HG03064 (cell line): ENCODE results near the gene SAMD4B.

Experiments used
- ATAC-seq: cut with Tn5 transposase; IDR thresholded peaks from one replicate; pipeline ENCODE4 v1.9.1; 2021; ENCODE audit warnings: low read depth; ENCODE audit not compliant: unreplicated experiment

SAMD4B gene

GRCh38 chr19:39417463-39418181, 75.4 kb downstream of the SAMD4B start:
- ATAC-seq, result no peak

DNA sequence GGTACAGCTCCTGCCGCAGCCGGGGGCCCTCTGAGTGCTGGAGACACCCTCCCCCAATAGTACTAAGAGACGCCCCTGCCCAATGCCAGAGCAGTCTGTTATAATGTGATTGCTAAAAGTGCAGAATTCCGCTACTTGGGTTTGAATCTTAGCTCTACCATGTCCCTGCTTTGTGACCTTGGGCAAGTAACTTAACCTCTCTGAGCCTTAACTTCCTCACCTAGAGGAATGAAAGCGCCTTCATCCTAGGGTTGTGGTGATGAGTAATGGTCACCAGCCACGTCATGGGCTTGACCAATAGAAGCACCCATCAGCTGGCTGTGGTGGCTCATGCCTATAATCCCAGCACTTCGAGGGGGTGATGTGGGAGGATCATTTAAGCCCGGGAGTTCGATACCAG, 76.8 kb downstream of the SAMD4B start:
- no peak for ATAC-seq

DNA sequence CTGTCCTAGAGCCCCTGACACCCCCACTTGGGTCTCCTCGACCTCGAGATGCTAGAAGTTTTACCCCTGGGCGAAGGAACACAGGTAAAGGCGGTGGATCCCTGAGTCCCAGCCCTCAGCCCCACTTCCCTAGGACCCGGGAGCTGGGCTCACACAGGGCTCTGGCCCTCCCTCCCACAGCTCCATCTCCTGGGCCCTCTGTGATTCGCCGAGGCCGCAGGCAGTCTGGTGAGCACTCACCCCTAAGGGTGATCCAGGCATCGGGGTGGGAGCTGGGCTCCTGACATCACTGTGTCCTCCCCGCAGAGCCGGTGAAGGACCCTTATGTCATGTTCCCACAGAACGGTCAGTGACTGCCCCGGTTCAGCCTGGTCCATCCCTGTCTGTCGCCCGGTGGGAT, 78.5 kb downstream of the SAMD4B start:
- no peak for ATAC-seq

GRCh38 chr19:39422020-39422419, 79.8 kb downstream of the SAMD4B start:
- ATAC-seq, result no peak

DNA sequence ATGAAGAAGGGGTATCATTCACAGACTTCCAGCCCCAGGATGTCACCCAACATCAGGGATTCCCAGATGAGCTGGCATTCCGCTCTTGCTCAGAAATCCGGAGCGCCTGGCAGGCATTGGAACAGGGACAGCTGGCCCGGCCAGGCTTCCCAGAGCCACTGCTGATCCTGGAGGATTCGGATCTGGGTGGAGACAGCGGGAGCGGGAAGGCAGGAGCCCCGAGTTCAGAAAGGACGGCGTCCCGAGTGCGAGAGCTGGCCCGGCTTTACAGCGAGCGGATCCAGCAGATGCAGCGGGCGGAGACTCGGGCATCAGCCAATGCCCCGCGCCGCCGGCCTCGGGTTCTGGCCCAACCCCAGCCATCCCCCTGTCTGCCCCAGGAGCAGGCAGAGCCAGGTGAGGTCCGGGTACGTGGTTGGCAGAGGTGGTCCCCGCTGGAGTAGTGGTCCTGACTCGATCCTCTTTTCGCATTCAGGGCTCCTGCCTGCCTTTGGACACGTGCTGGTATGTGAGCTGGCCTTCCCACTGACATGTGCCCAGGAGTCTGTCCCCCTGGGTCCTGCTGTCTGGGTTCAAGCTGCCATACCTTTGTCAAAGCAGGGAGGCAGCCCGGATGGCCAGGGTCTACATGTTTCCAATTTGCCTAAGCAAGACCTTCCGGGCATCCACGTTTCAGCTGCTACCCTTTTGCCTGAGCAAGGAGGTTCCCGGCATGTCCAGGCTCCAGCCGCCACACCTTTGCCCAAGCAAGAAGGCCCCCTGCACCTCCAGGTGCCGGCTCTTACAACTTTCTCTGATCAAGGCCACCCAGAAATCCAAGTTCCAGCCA, 81.3 kb downstream of the SAMD4B start:
- ATAC-seq, result no peak

DNA sequence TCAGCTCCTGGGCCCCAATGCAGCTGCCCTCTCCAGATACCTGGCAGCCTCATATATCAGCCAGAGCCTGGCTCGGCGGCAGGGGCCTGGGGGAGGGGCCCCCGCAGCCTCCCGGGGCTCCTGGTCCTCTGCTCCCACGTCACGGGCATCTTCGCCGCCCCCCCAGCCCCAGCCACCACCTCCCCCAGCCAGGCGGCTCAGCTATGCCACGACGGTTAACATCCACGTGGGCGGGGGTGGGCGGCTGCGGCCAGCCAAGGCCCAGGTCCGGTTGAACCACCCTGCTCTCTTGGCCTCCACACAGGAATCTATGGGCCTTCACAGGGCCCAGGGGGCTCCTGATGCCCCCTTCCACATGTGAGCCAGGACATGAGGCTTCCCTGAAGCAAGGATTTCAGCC, 82.7 kb downstream of the SAMD4B start:
- no peak for ATAC-seq

DNA sequence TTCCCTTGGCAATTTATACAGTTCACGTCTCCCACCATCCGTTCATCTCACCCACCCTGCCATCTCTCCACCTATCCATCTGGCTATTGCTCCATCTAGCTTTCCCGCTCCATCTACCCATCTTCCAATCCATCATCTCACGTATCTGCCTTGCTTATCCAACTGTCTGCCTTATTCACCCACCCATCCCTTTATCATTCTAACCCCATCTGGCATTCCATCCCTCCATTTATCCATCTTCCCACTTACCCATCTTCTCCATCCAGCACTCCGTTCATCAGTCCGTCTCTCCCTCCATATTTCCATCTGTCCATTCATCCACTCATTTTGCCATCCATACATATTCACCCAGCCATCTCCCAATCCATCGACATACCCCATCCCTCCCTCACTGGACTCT, 83.5 kb downstream of the SAMD4B start:
- ATAC-seq, result no peak

GRCh38 chr19:39426170-39426569, 83.9 kb downstream of the SAMD4B start:
- ATAC-seq, result no peak

GRCh38 chr19:39427707-39428106, 85.5 kb downstream of the SAMD4B start:
- no peak for ATAC-seq

DNA sequence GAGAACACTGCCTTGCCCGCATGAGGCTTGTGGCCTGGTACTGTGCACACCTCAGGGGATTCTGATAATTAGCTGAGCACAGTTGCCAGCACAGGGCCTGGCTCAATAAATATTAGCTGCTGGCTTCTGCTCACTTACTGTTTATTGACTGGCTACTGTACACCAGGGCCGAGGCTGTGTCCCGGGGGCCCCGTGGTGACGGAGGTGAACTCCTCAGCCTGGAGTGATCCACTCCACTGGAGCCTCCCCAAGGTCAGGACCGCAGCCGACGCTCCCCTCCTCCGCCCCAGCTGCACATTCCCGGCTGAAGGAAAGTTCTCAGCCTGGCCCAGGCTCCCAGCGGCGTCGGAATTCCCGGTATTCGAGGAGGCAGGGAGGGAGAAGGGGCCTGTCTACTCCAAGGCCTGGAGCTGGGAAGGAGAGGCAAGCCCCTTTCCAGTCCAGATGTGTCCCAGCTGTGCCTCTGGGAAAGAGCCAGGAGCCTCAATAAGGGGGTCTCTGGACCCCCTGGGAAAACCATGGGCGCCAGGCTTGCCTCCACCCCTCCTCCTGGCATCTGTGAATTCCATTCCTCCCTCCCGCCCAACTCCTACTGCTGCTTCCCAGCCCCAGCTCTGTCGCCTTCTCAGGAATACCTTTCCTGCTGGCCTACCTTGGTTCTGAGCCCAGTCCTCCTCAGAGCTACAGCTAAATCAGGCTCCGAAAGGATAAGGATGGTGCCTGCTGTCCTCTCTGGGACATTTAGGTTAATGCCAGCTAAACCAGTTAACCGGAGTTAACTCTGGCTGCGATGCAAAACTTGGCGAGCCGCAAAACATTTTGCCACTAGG, 86.3 kb downstream of the SAMD4B start:
- no peak for ATAC-seq

- ATAC-seq, result no peak
These were observed 88.7 kb downstream of the SAMD4B start for GRCh38 chr19:39430675-39431593.

- no peak for ATAC-seq
These were observed 90.4 kb downstream of the SAMD4B start for GRCh38 chr19:39432677-39433025.

- no peak for ATAC-seq
These were observed 91.4 kb downstream of the SAMD4B start for GRCh38 chr19:39433480-39434079.

DNA sequence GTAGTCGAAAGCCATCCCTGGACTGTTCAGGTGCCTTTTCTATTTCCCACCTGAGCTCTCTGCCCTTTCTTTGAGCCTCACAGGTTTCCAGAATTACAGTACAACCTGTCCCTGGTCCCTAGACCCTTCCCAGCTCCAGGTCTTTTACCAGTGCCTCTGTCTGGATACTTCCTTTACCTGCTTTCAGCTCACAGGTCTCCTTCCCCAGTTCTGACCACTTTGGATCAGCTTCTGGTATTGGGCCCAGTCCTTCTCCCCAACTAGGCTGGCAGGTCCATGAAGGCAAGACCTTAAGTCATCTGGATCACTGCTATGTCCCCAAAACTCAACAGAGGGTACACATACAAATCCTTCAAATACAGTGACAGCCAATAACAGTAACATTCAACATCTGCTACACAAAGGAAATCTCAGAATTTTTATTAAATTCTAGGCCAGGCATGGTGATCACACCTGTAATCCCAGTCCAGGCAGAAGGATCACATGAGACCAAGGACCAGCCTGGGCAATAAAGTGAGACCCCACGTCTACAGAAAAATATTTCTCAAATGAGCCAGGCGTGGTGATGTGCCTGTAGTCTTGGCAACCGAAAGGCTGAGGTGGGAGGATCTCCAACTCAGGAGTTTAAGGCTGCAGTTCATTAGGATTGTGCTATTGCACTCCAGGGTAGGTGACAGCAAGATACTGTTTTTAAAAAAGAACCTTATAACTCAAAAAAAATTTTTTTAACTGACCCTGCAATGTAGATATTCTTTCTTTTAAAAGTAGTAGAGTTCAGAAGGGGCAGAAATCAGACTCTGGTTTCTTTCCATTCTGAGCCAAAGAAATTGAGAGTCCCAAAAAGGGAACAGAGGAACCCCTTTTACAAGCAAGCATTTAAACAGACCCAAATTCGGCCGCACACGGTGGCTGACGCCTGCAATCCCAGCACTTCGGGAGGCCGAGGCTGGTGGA, 92.2 kb downstream of the SAMD4B start:
- no peak for ATAC-seq
